ENCODE data around the gene FIZ1.
"Not testable (repeated sequence)": the region's sequence is repeated elsewhere in the genome, so short reads cannot be mapped to it uniquely, and the experiment has no call there.

The FIZ1 gene

GRCh38 chr19:55585658-55586339, 13.5 kb downstream of the FIZ1 start:
- no peak for TF ChIP-seq CREB5 (CRISPR knock-in tag; IDR thresholded peaks at IDR 0.05; ENCODE audit: low read depth)
- TF ChIP-seq ZFP30 (CRISPR knock-in tag; IDR thresholded peaks at IDR 0.05): no peak
- no peak for TF ChIP-seq SNAI2 (CRISPR knock-in tag; IDR thresholded peaks at IDR 0.05)
- TF ChIP-seq ZC3H10 (CRISPR knock-in tag; IDR thresholded peaks at IDR 0.05): no peak
- no peak for TF ChIP-seq TCF4 (CRISPR knock-in tag; IDR thresholded peaks at IDR 0.05; ENCODE audit: borderline replicate concordance)
- no peak for TF ChIP-seq POU6F1 (CRISPR knock-in tag; IDR thresholded peaks at IDR 0.05; ENCODE audit: borderline replicate concordance, low read depth)
- no peak for TF ChIP-seq ZNF70 (CRISPR knock-in tag; IDR thresholded peaks at IDR 0.05)
- no peak for TF ChIP-seq PATZ1 (CRISPR knock-in tag; IDR thresholded peaks at IDR 0.05; ENCODE audit: borderline replicate concordance)
- no peak for TF ChIP-seq GLIS3 (CRISPR knock-in tag; IDR thresholded peaks at IDR 0.05)
- TF ChIP-seq ISL1 (CRISPR knock-in tag; IDR thresholded peaks at IDR 0.05): no peak
- no peak for TF ChIP-seq CSDC2 (CRISPR knock-in tag; IDR thresholded peaks at IDR 0.05)
- no peak for TF ChIP-seq ARNTL (CRISPR knock-in tag; IDR thresholded peaks at IDR 0.05; ENCODE audit: borderline replicate concordance, low read depth)
- ATAC-seq: peak; percentile 87

GRCh38 chr19:55584871-55585270, 14.4 kb downstream of the FIZ1 start:
- ATAC-seq: no peak
- TF ChIP-seq ZNF70 (CRISPR knock-in tag; IDR thresholded peaks at IDR 0.05): no peak
- no peak for TF ChIP-seq OSR1 (CRISPR knock-in tag; IDR thresholded peaks at IDR 0.05)
- TF ChIP-seq SNAI2 (CRISPR knock-in tag; IDR thresholded peaks at IDR 0.05): no peak
- TF ChIP-seq TCF4 (CRISPR knock-in tag; IDR thresholded peaks at IDR 0.05; ENCODE audit: borderline replicate concordance): no peak
- no peak for TF ChIP-seq PPARA (CRISPR knock-in tag; IDR thresholded peaks at IDR 0.05; ENCODE audit: borderline replicate concordance)
- TF ChIP-seq POU6F1 (CRISPR knock-in tag; IDR thresholded peaks at IDR 0.05; ENCODE audit: borderline replicate concordance, low read depth): no peak
- no peak for TF ChIP-seq CSDC2 (CRISPR knock-in tag; IDR thresholded peaks at IDR 0.05)
- no peak for TF ChIP-seq ARNTL (CRISPR knock-in tag; IDR thresholded peaks at IDR 0.05; ENCODE audit: borderline replicate concordance, low read depth)
- TF ChIP-seq CREB5 (CRISPR knock-in tag; IDR thresholded peaks at IDR 0.05; ENCODE audit: low read depth): no peak
- no peak for TF ChIP-seq PATZ1 (CRISPR knock-in tag; IDR thresholded peaks at IDR 0.05; ENCODE audit: borderline replicate concordance)
- TF ChIP-seq RARB (CRISPR knock-in tag; IDR thresholded peaks at IDR 0.05): no peak
- no peak for TF ChIP-seq TSHZ2 (CRISPR knock-in tag; IDR thresholded peaks at IDR 0.05)
- TF ChIP-seq BACH2 (CRISPR knock-in tag; IDR thresholded peaks at IDR 0.05; ENCODE audit: borderline replicate concordance): no peak
- TF ChIP-seq ZFP3 (CRISPR knock-in tag; IDR thresholded peaks at IDR 0.05): no peak
- TF ChIP-seq TOX (CRISPR knock-in tag; IDR thresholded peaks at IDR 0.05; ENCODE audit: borderline replicate concordance): no peak
- no peak for TF ChIP-seq CSRNP3 (CRISPR knock-in tag; IDR thresholded peaks at IDR 0.05)
- no peak for TF ChIP-seq ZNF565 (CRISPR knock-in tag; conservative IDR thresholded peaks at IDR 0.05; ENCODE audit: low read depth)

- not testable (repeated sequence) for ATAC-seq
Observed at GRCh38 chr19:55583897-55584296, 15.4 kb downstream of the FIZ1 start.

GRCh38 chr19:55582284-55582683, 17.0 kb downstream of the FIZ1 start:
- ATAC-seq: not testable (repeated sequence)

Data from SK-N-SH treated with all-trans-retinoic acid at 6 μM for 48 hours (cell line).